HEK293 (cell line): ENCODE results near the gene SSTR5.

Experiments
- EGR2 ChIP-seq: fragments of 450-650 bp; formaldehyde crosslinking; IDR thresholded peaks from 2 replicates; pipeline ENCODE4 v1.5.1; 2016; ENCODE audit warnings: low read depth, missing biosample characterization, missing genetic modification characterization
- KLF1 ChIP-seq: fragments of 450-650 bp; formaldehyde crosslinking; IDR thresholded peaks from 2 replicates; pipeline ENCODE4 v1.5.1; 2016; ENCODE audit warnings: missing biosample characterization, missing genetic modification characterization
- KLF10 ChIP-seq: fragments of 450-650 bp; IDR thresholded peaks from 2 replicates; pipeline ENCODE4 v1.5.1; 2018; ENCODE audit warnings: missing biosample characterization, mild to moderate bottlenecking, missing genetic modification characterization
- MYNN ChIP-seq: fragments of 450-650 bp; formaldehyde crosslinking; IDR thresholded peaks from 2 replicates; pipeline ENCODE4 v1.5.1; 2016; ENCODE audit warnings: missing biosample characterization, missing genetic modification characterization, borderline replicate concordance
- OSR2 ChIP-seq: fragments of 450-650 bp; formaldehyde crosslinking; IDR thresholded peaks from 2 replicates; pipeline ENCODE4 v1.5.1; 2016; ENCODE audit warnings: missing biosample characterization, missing genetic modification characterization
- SP2 ChIP-seq: fragments of 450-650 bp; formaldehyde crosslinking; IDR thresholded peaks from 2 replicates; pipeline ENCODE4 v1.5.1; 2016; ENCODE audit warnings: missing biosample characterization, missing genetic modification characterization
- ZBTB48 ChIP-seq: fragments of 450-650 bp; formaldehyde crosslinking; IDR thresholded peaks from 2 replicates; pipeline ENCODE4 v1.5.1; 2016; ENCODE audit warnings: missing biosample characterization, missing genetic modification characterization
- ZEB2 ChIP-seq: fragments of 450-650 bp; formaldehyde crosslinking; IDR thresholded peaks from 2 replicates; pipeline ENCODE4 v1.5.1; 2016; ENCODE audit warnings: missing biosample characterization, missing genetic modification characterization
- ZFHX2 ChIP-seq: fragments of 450-650 bp; formaldehyde crosslinking; conservative IDR thresholded peaks from 2 replicates; pipeline ENCODE4 v1.5.1; 2016; ENCODE audit warnings: missing biosample characterization, missing genetic modification characterization
- ZFP37 ChIP-seq: fragments of 450-650 bp; formaldehyde crosslinking; IDR thresholded peaks from 2 replicates; pipeline ENCODE4 v1.5.1; 2016; ENCODE audit warnings: missing biosample characterization, missing genetic modification characterization
- ZNF10 ChIP-seq: fragments of 450-650 bp; formaldehyde crosslinking; IDR thresholded peaks from 2 replicates; pipeline ENCODE4 v1.5.1; 2017; ENCODE audit warnings: missing biosample characterization, missing genetic modification characterization
- ZNF132 ChIP-seq: fragments of 450-650 bp; formaldehyde crosslinking; IDR thresholded peaks from 2 replicates; pipeline ENCODE4 v1.5.1; 2017; ENCODE audit warnings: missing biosample characterization, missing genetic modification characterization, borderline replicate concordance
- ZNF146 ChIP-seq: fragments of 450-650 bp; formaldehyde crosslinking; IDR thresholded peaks from 2 replicates; pipeline ENCODE4 v1.5.1; 2016; ENCODE audit warnings: missing biosample characterization, missing genetic modification characterization
- ZNF19 ChIP-seq: fragments of 450-650 bp; formaldehyde crosslinking; IDR thresholded peaks from 2 replicates; pipeline ENCODE4; 2016; ENCODE audit warnings: missing biosample characterization, missing genetic modification characterization, low read depth
- ZNF2 ChIP-seq: fragments of 450-650 bp; formaldehyde crosslinking; IDR thresholded peaks from 2 replicates; pipeline ENCODE4 v1.5.1; 2016; ENCODE audit warnings: missing biosample characterization, missing genetic modification characterization
- ZNF48 ChIP-seq: fragments of 450-650 bp; formaldehyde crosslinking; IDR thresholded peaks from 2 replicates; pipeline ENCODE4 v1.5.1; 2016; ENCODE audit warnings: missing biosample characterization, missing genetic modification characterization
- ZNF571 ChIP-seq: fragments of 450-650 bp; formaldehyde crosslinking; IDR thresholded peaks from 2 replicates; pipeline ENCODE4 v1.5.0; 2017; ENCODE audit warnings: missing biosample characterization, missing genetic modification characterization
- ZNF585B ChIP-seq: fragments of 450-650 bp; formaldehyde crosslinking; IDR thresholded peaks from 2 replicates; pipeline ENCODE4 v1.5.1; 2016; ENCODE audit warnings: missing biosample characterization, missing genetic modification characterization
- ZNF600 ChIP-seq: fragments of 450-650 bp; formaldehyde crosslinking; IDR thresholded peaks from 2 replicates; pipeline ENCODE4 v1.5.1; 2016; ENCODE audit warnings: missing biosample characterization, missing genetic modification characterization
- ZNF629 ChIP-seq: fragments of 450-650 bp; formaldehyde crosslinking; IDR thresholded peaks from 2 replicates; pipeline ENCODE4 v1.5.1; 2017; ENCODE audit warnings: missing biosample characterization, missing genetic modification characterization
- ZNF785 ChIP-seq: fragments of 450-650 bp; formaldehyde crosslinking; IDR thresholded peaks from 2 replicates; pipeline ENCODE4 v1.5.1; 2016; ENCODE audit warnings: missing biosample characterization, missing genetic modification characterization
- TF ChIP-seq, protein P1 (sequence below): fragments of 450-650 bp; formaldehyde crosslinking; IDR thresholded peaks from 2 replicates; pipeline ENCODE4 v1.5.1; 2017; ENCODE audit warnings: missing biosample characterization, missing genetic modification characterization
- TF ChIP-seq, protein P2 (sequence below): fragments of 450-650 bp; formaldehyde crosslinking; IDR thresholded peaks from 2 replicates; pipeline ENCODE4 v1.5.1; 2016; ENCODE audit warnings: missing biosample characterization, missing genetic modification characterization
- TF ChIP-seq, protein P3 (sequence below): fragments of 450-650 bp; IDR thresholded peaks from 2 replicates; pipeline ENCODE4 v1.5.1; 2018; ENCODE audit warnings: missing biosample characterization, mild to moderate bottlenecking, missing genetic modification characterization
- TF ChIP-seq, protein P4 (sequence below): fragments of 450-650 bp; formaldehyde crosslinking; IDR thresholded peaks from 2 replicates; pipeline ENCODE4 v1.5.1; 2016; ENCODE audit warnings: missing biosample characterization, missing genetic modification characterization
- TF ChIP-seq, protein P5 (sequence below): fragments of 450-650 bp; formaldehyde crosslinking; IDR thresholded peaks from 2 replicates; pipeline ENCODE4 v1.5.1; 2016; ENCODE audit warnings: missing biosample characterization, missing genetic modification characterization
- TF ChIP-seq, protein P6 (sequence below): fragments of 450-650 bp; formaldehyde crosslinking; conservative IDR thresholded peaks from 2 replicates; pipeline ENCODE4 v1.5.1; 2016; ENCODE audit warnings: low read depth, missing biosample characterization, missing genetic modification characterization

The SSTR5 gene

DNA sequence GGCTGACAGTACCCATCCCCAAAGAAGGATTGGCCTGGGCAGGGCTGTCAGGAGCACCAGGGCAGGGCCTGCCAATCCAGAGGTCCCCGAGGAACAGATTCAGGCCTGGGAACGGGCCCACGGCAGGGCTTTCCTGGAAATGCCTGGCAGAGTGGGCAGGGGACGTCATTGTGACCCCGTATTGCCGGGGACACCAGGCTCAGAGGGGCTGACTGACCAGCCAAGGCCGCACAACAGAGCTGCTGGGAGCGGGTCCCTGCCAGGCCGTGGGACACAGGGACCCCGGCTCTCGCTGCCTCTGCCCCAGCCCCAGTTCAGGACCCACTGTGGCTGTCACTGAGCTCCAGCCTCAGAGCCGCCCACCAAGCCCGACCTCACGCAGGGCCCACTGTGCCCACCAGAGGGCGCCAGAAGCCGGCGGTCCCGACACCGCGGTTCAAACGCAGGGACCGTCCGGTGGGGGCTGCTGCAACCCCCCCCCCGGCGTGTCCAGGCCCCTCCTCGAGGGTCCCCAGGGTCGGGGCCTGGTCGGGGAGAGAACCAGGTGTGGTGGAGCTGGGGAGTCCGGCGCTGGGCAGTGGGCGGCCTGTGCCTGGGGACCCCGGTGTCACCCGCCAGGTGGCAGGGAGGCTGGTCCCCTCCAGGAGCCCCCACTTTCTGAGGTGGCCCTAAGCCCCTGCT, 15.2 kb upstream of the SSTR5 start (continued):
- TF ChIP-seq ZNF585B (tag by site-specific recombination) (no peak), ZNF629 (tag by site-specific recombination) (no peak), KLF10 (tag by site-specific recombination) (peak; percentile 19; the same call in 1 of the 2 replicates), ZNF2 (tag by site-specific recombination) (no peak), ZNF600 (tag by site-specific recombination) (0 out of 2 replicates have a peak, but pooled peaks have one; percentile 34), ZNF48 (tag by site-specific recombination) (no peak), KLF1 (tag by site-specific recombination) (no peak), ZBTB48 (tag by site-specific recombination) (0 out of 2 replicates have a peak, but pooled peaks have one; percentile 11), OSR2 (no peak), ZFHX2 (tag by site-specific recombination) (peak; percentile 55; the same call in 1 of the 2 replicates), ZNF785 (no peak), EGR2 (tag by site-specific recombination) (peak; percentile 33), ZNF146 (tag by site-specific recombination) (no peak), MYNN (no peak), ZNF10 (tag by site-specific recombination) (no peak), ZNF571 (tag by site-specific recombination) (no peak), ZEB2 (0 out of 2 replicates have a peak, but pooled peaks have one; percentile 39), ZNF19 (no peak), ZNF132 (tag by site-specific recombination) (no peak), ZFP37 (tag by site-specific recombination) (no peak), SP2 (tag by site-specific recombination) (no peak)
- TF ChIP-seq, protein P1, sequence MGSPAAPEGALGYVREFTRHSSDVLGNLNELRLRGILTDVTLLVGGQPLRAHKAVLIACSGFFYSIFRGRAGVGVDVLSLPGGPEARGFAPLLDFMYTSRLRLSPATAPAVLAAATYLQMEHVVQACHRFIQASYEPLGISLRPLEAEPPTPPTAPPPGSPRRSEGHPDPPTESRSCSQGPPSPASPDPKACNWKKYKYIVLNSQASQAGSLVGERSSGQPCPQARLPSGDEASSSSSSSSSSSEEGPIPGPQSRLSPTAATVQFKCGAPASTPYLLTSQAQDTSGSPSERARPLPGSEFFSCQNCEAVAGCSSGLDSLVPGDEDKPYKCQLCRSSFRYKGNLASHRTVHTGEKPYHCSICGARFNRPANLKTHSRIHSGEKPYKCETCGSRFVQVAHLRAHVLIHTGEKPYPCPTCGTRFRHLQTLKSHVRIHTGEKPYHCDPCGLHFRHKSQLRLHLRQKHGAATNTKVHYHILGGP (tag by site-specific recombination): no peak
- TF ChIP-seq, protein P2, sequence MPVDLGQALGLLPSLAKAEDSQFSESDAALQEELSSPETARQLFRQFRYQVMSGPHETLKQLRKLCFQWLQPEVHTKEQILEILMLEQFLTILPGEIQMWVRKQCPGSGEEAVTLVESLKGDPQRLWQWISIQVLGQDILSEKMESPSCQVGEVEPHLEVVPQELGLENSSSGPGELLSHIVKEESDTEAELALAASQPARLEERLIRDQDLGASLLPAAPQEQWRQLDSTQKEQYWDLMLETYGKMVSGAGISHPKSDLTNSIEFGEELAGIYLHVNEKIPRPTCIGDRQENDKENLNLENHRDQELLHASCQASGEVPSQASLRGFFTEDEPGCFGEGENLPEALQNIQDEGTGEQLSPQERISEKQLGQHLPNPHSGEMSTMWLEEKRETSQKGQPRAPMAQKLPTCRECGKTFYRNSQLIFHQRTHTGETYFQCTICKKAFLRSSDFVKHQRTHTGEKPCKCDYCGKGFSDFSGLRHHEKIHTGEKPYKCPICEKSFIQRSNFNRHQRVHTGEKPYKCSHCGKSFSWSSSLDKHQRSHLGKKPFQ (tag by site-specific recombination): no peak
- TF ChIP-seq, protein P3, sequence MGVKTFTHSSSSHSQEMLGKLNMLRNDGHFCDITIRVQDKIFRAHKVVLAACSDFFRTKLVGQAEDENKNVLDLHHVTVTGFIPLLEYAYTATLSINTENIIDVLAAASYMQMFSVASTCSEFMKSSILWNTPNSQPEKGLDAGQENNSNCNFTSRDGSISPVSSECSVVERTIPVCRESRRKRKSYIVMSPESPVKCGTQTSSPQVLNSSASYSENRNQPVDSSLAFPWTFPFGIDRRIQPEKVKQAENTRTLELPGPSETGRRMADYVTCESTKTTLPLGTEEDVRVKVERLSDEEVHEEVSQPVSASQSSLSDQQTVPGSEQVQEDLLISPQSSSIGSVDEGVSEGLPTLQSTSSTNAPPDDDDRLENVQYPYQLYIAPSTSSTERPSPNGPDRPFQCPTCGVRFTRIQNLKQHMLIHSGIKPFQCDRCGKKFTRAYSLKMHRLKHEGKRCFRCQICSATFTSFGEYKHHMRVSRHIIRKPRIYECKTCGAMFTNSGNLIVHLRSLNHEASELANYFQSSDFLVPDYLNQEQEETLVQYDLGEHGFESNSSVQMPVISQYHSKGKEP (tag by site-specific recombination): no peak
- TF ChIP-seq, protein P4, sequence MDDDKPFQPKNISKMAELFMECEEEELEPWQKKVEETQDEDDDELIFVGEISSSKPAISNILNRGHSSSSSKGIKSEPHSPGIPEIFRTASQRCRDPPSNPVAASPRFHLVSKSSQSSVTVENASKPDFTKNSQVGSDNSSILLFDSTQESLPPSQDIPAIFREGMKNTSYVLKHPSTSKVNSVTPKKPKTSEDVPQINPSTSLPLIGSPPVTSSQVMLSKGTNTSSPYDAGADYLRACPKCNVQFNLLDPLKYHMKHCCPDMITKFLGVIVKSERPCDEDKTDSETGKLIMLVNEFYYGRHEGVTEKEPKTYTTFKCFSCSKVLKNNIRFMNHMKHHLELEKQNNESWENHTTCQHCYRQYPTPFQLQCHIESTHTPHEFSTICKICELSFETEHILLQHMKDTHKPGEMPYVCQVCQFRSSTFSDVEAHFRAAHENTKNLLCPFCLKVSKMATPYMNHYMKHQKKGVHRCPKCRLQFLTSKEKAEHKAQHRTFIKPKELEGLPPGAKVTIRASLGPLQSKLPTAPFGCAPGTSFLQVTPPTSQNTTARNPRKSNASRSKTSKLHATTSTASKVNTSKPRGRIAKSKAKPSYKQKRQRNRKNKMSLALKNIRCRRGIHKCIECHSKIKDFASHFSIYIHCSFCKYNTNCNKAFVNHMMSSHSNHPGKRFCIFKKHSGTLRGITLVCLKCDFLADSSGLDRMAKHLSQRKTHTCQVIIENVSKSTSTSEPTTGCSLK (tag by site-specific recombination): no peak
- TF ChIP-seq, protein P5, sequence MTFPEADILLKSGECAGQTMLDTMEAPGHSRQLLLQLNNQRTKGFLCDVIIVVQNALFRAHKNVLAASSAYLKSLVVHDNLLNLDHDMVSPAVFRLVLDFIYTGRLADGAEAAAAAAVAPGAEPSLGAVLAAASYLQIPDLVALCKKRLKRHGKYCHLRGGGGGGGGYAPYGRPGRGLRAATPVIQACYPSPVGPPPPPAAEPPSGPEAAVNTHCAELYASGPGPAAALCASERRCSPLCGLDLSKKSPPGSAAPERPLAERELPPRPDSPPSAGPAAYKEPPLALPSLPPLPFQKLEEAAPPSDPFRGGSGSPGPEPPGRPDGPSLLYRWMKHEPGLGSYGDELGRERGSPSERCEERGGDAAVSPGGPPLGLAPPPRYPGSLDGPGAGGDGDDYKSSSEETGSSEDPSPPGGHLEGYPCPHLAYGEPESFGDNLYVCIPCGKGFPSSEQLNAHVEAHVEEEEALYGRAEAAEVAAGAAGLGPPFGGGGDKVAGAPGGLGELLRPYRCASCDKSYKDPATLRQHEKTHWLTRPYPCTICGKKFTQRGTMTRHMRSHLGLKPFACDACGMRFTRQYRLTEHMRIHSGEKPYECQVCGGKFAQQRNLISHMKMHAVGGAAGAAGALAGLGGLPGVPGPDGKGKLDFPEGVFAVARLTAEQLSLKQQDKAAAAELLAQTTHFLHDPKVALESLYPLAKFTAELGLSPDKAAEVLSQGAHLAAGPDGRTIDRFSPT (tag by site-specific recombination): no peak
- TF ChIP-seq, protein P6, sequence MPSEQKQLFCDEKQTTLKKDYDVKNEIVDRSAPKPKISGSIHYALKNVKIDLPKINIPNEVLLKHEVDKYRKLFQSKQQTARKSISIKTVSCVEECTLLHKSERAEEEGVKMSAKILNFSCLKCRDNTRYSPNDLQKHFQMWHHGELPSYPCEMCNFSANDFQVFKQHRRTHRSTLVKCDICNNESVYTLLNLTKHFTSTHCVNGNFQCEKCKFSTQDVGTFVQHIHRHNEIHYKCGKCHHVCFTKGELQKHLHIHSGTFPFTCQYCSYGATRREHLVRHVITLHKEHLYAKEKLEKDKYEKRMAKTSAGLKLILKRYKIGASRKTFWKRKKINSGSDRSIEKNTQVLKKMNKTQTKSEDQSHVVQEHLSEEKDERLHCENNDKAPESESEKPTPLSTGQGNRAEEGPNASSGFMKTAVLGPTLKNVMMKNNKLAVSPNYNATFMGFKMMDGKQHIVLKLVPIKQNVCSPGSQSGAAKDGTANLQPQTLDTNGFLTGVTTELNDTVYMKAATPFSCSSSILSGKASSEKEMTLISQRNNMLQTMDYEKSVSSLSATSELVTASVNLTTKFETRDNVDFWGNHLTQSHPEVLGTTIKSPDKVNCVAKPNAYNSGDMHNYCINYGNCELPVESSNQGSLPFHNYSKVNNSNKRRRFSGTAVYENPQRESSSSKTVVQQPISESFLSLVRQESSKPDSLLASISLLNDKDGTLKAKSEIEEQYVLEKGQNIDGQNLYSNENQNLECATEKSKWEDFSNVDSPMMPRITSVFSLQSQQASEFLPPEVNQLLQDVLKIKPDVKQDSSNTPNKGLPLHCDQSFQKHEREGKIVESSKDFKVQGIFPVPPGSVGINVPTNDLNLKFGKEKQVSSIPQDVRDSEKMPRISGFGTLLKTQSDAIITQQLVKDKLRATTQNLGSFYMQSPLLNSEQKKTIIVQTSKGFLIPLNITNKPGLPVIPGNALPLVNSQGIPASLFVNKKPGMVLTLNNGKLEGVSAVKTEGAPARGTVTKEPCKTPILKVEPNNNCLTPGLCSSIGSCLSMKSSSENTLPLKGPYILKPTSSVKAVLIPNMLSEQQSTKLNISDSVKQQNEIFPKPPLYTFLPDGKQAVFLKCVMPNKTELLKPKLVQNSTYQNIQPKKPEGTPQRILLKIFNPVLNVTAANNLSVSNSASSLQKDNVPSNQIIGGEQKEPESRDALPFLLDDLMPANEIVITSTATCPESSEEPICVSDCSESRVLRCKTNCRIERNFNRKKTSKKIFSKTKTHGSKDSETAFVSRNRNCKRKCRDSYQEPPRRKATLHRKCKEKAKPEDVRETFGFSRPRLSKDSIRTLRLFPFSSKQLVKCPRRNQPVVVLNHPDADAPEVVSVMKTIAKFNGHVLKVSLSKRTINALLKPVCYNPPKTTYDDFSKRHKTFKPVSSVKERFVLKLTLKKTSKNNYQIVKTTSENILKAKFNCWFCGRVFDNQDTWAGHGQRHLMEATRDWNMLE: no peak
